Activated CD4-positive, alpha-beta T cell treated with anti-CD3 and anti-CD28 coated beads for 24 hours (primary cell): ENCODE data around the gene FDX2.

ENCODE experiments used
- DNase-seq, 2 donors: peaks; one replicate each; pipeline ENCODE4 v3.0.0-alpha.2; 2020; ENCODE audit warnings: low read depth in 2 of 2

FDX2 gene

GRCh38 chr19:10299545-10300458 lies 16.0 kb downstream of the FDX2 start:
- DNase-seq, result no peak

GRCh38 chr19:10295847-10296591 lies 19.8 kb downstream of the FDX2 start:
- DNase-seq, result no peak

GRCh38 chr19:10295305-10295846 lies 20.4 kb downstream of the FDX2 start:
- no peak for DNase-seq

GRCh38 chr19:10294368-10294697 lies 21.5 kb downstream of the FDX2 start:
- DNase-seq, result no peak

GRCh38 chr19:10293637-10294367 lies 22.0 kb downstream of the FDX2 start:
- DNase-seq, result no peak

GRCh38 chr19:10292789-10293636 lies 22.8 kb downstream of the FDX2 start:
- DNase-seq, result no peak

GRCh38 chr19:10292206-10292788 lies 23.5 kb downstream of the FDX2 start:
- peak in 1 of 2 donors; percentile 75 for DNase-seq

- no peak for DNase-seq
Observed at GRCh38 chr19:10291554-10292205, 24.1 kb downstream of the FDX2 start.

- DNase-seq, result no peak
Observed at GRCh38 chr19:10290876-10291553, 24.8 kb downstream of the FDX2 start.

- no peak for DNase-seq
Observed at GRCh38 chr19:10290357-10290875, 25.4 kb downstream of the FDX2 start.

GRCh38 chr19:10289836-10290356 lies 25.9 kb downstream of the FDX2 start, which contains the start of gene ICAM5:
Gene ICAM5, plus strand, starts transcription at chr19:10289952. Its CDS starts 92 bp downstream, at chr19:10290044.
- no peak for DNase-seq

- DNase-seq, result peak in 1 of 2 donors; percentile 52
Observed at GRCh38 chr19:10289167-10289835, 26.5 kb downstream of the FDX2 start.

- DNase-seq, result no peak
Observed at GRCh38 chr19:10288662-10289166, 27.1 kb downstream of the FDX2 start.

- DNase-seq, result no peak
Observed at GRCh38 chr19:10286803-10287737, 28.7 kb downstream of the FDX2 start, which contains the start of gene ICAM4. Gene ICAM4, plus strand, starts transcription at chr19:10286955. Its CDS starts 58 bp downstream, at chr19:10287013.

GRCh38 chr19:10285393-10285792 lies 30.4 kb downstream of the FDX2 start:
- DNase-seq, result no peak

GRCh38 chr19:10284960-10285278 lies 30.9 kb downstream of the FDX2 start:
- no peak for DNase-seq
